Immature natural killer cell (primary cell): ENCODE results near the gene ZNF227. TPM values are rescaled to one million over a fixed set of nuclear protein-coding genes. Genes with fewer than 3 reads are reported as not detected.
"Not testable (repeated sequence)": the region's sequence is repeated elsewhere in the genome, so short reads cannot be mapped to it uniquely, and the experiment has no call there.

Experiments
- DNase-seq, 3 donors: peaks; one replicate each; pipeline ENCODE4 v3.0.0; 2022; ENCODE audit warnings: mixed read lengths in 1 of 3
- H3K27ac Mint-ChIP-seq, 6 donors: one replicate each; pipeline ENCODE4 v1.8.0; 2020; ENCODE audit warnings: mixed read lengths in 6 of 6, mild to moderate bottlenecking in 5 of 6, inconsistent platforms in 4 of 6, moderate library complexity in 3 of 6
- H3K27me3 Mint-ChIP-seq, 3 donors: one replicate each; pipeline ENCODE4 v1.8.0; 2020 to 2021; ENCODE audit warnings: low read depth in 3 of 3, mild to moderate bottlenecking in 3 of 3, mixed read lengths in 3 of 3, moderate library complexity in 3 of 3, inconsistent platforms in 1 of 3
- H3K36me3 Mint-ChIP-seq, 3 donors: one replicate each; pipeline ENCODE4 v1.8.0; 2020; ENCODE audit warnings: mixed read lengths in 3 of 3, inconsistent platforms in 2 of 3, mild to moderate bottlenecking in 2 of 3
- H3K4me1 Mint-ChIP-seq, 2 donors: one replicate each; pipeline ENCODE4 v1.8.0; 2020; ENCODE audit warnings: inconsistent platforms in 2 of 2, mild to moderate bottlenecking in 2 of 2, mixed read lengths in 2 of 2, moderate library complexity in 1 of 2
- H3K4me3 Mint-ChIP-seq, 5 donors: one replicate each; pipeline ENCODE4 v1.8.0; 2020; ENCODE audit warnings: mild to moderate bottlenecking in 5 of 5, mixed read lengths in 5 of 5, inconsistent platforms in 3 of 5, moderate library complexity in 3 of 5
- H3K9me3 Mint-ChIP-seq, 6 donors: one replicate each; pipeline ENCODE4 v1.8.0; 2020; ENCODE audit warnings: mild to moderate bottlenecking in 6 of 6, mixed read lengths in 6 of 6, inconsistent platforms in 4 of 6, moderate library complexity in 3 of 6
- polyA plus RNA-seq, 3 donors: library from polyadenylated mRNA; unstranded; fragments of 300-500 nt; fragmentation: Illumina TruSeq; gene quantifications; one replicate each; pipeline ENCODE4 v1.2.3, GENCODE V29; 2021

Gene ZNF227
- polyA plus RNA-seq, 3 donors from 2014 or later: 6.5 to 15.4 (median 12.8) TPM

- Mint-ChIP-seq H3K9me3 (peaks cover 17 to 43% (median 29%) of the 10 kb centered on the region in 6 donors), H3K4me1 (peaks cover 11 to 17% of the 10 kb centered on the region in 2 donors), H3K36me3 (peaks cover 4 to 16% (median 9%) of the 10 kb centered on the region in 3 donors), H3K27me3 (peaks cover 9 to 24% (median 24%) of the 10 kb centered on the region in 3 donors)
- H3K4me3 Mint-ChIP-seq, H3K27ac Mint-ChIP-seq, DNase-seq: not testable (repeated sequence)
Observed at GRCh38 chr19:44203877-44204276, 8.5 kb upstream of the ZNF227 start.

- peaks cover 11 to 17% of the 10 kb centered on the region in 2 donors for H3K4me1 Mint-ChIP-seq
- H3K9me3 Mint-ChIP-seq: peaks cover 13 to 39% (median 25%) of the 10 kb centered on the region in 6 donors
- H3K36me3 Mint-ChIP-seq: peaks cover 4 to 16% (median 9%) of the 10 kb centered on the region in 3 donors
- no peak for DNase-seq
- peaks cover 9 to 22% (median 21%) of the 10 kb centered on the region in 3 donors for H3K27me3 Mint-ChIP-seq
- no peak overlapping the region for H3K4me3 Mint-ChIP-seq
- no peak overlapping the region for H3K27ac Mint-ChIP-seq
Observed at GRCh38 chr19:44204772-44205171, 7.6 kb upstream of the ZNF227 start.

GRCh38 chr19:44207126-44207803 is 5.1 kb upstream of the ZNF227 start:
- Mint-ChIP-seq H3K4me1 (peaks cover 13 to 20% of the 10 kb centered on the region in 2 donors), H3K27me3 (peaks cover 7 to 21% (median 11%) of the 10 kb centered on the region in 3 donors), H3K9me3 (peaks cover 7 to 34% (median 23%) of the 10 kb centered on the region in 6 donors), H3K36me3 (peaks cover 4 to 16% (median 9%) of the 10 kb centered on the region in 3 donors), H3K4me3 (peak overlapping the region; percentile 87 to 96 (median 91)), H3K27ac (peak overlapping the region; percentile 87 to 96 (median 90))
- peak; percentile 75 to 79 (median 77) for DNase-seq

GRCh38 chr19:44212866-44213346 is 574 bp downstream of the ZNF227 start:
- peaks cover 0 to 5% (median 0%) of the 10 kb centered on the region in 6 donors for H3K9me3 Mint-ChIP-seq
- H3K4me1 Mint-ChIP-seq: peaks cover 26 to 50% of the 10 kb centered on the region in 2 donors
- H3K36me3 Mint-ChIP-seq: peaks cover 18 to 22% (median 19%) of the 10 kb centered on the region in 3 donors
- peak overlapping the region; percentile 91 to 99 (median 99) for H3K4me3 Mint-ChIP-seq
- H3K27ac Mint-ChIP-seq: peak overlapping the region; percentile 92 to 98 (median 94)
- no peak for DNase-seq
- H3K27me3 Mint-ChIP-seq: no peaks in the 10 kb centered on the region

GRCh38 chr19:44219926-44220325 is 7.6 kb downstream of the ZNF227 start:
- not testable (repeated sequence) for H3K4me3 Mint-ChIP-seq
- Mint-ChIP-seq H3K36me3 (peaks cover 40 to 57% (median 49%) of the 10 kb centered on the region in 3 donors), H3K4me1 (peaks cover 15 to 30% of the 10 kb centered on the region in 2 donors)

GRCh38 chr19:44220761-44221160 is 8.4 kb downstream of the ZNF227 start:
- not testable (repeated sequence) for H3K4me3 Mint-ChIP-seq, H3K27ac Mint-ChIP-seq, H3K27me3 Mint-ChIP-seq, DNase-seq
- Mint-ChIP-seq H3K36me3 (peaks cover 37 to 58% (median 49%) of the 10 kb centered on the region in 3 donors), H3K9me3 (peaks cover 7 to 22% (median 11%) of the 10 kb centered on the region in 6 donors), H3K4me1 (peaks cover 13 to 22% of the 10 kb centered on the region in 2 donors)

More at GRCh38 chr19:44219926-44220325, 7.6 kb downstream of the ZNF227 start:
- not testable (repeated sequence) for H3K27ac Mint-ChIP-seq, H3K27me3 Mint-ChIP-seq, DNase-seq
- peaks cover 5 to 16% (median 8%) of the 10 kb centered on the region in 6 donors for H3K9me3 Mint-ChIP-seq

- not testable (repeated sequence) for H3K27ac Mint-ChIP-seq, H3K27me3 Mint-ChIP-seq, H3K4me3 Mint-ChIP-seq, DNase-seq
- Mint-ChIP-seq H3K9me3 (peaks cover 7 to 25% (median 13%) of the 10 kb centered on the region in 6 donors), H3K36me3 (peaks cover 38 to 58% (median 49%) of the 10 kb centered on the region in 3 donors), H3K4me1 (peaks cover 13 to 18% of the 10 kb centered on the region in 2 donors)
Observed at GRCh38 chr19:44221291-44221690, 9.0 kb downstream of the ZNF227 start.

GRCh38 chr19:44228318-44228717 is 16.0 kb downstream of the ZNF227 start:
- H3K4me1 Mint-ChIP-seq: peaks cover 0 to 3% of the 10 kb centered on the region in 2 donors
- H3K36me3 Mint-ChIP-seq: peaks cover 56 to 82% (median 77%) of the 10 kb centered on the region in 3 donors
- DNase-seq: no peak
- H3K9me3 Mint-ChIP-seq: peaks cover 15 to 68% (median 50%) of the 10 kb centered on the region in 6 donors
- no peak overlapping the region for H3K4me3 Mint-ChIP-seq
- no peak overlapping the region for H3K27ac Mint-ChIP-seq
- H3K27me3 Mint-ChIP-seq: no peaks in the 10 kb centered on the region

GRCh38 chr19:44232867-44233266 is 20.5 kb downstream of the ZNF227 start:
- H3K27me3 Mint-ChIP-seq: peaks cover 0 to 4% (median 4%) of the 10 kb centered on the region in 3 donors
- H3K4me3 Mint-ChIP-seq: no peak overlapping the region
- no peak overlapping the region for H3K27ac Mint-ChIP-seq
- H3K9me3 Mint-ChIP-seq: peaks cover 32 to 90% (median 73%) of the 10 kb centered on the region in 6 donors
- DNase-seq: no peak
- peaks cover 86 to 93% (median 92%) of the 10 kb centered on the region in 3 donors for H3K36me3 Mint-ChIP-seq
- no peaks in the 10 kb centered on the region for H3K4me1 Mint-ChIP-seq

- no peak for DNase-seq
- Mint-ChIP-seq H3K36me3 (peaks cover 68 to 74% (median 73%) of the 10 kb centered on the region in 3 donors), H3K9me3 (peaks cover 40 to 97% (median 81%) of the 10 kb centered on the region in 6 donors), H3K4me3 (no peak overlapping the region), H3K4me1 (no peaks in the 10 kb centered on the region), H3K27ac (no peak overlapping the region), H3K27me3 (peaks cover 0 to 5% (median 4%) of the 10 kb centered on the region in 3 donors)
Observed at GRCh38 chr19:44236384-44236783, 24.1 kb downstream of the ZNF227 start.

- not testable (repeated sequence) for H3K4me1 Mint-ChIP-seq, H3K4me3 Mint-ChIP-seq, H3K27me3 Mint-ChIP-seq, DNase-seq, H3K27ac Mint-ChIP-seq
- Mint-ChIP-seq H3K9me3 (peaks cover 66 to 100% (median 91%) of the 10 kb centered on the region in 6 donors), H3K36me3 (peaks cover 42 to 64% (median 62%) of the 10 kb centered on the region in 3 donors)
Observed at GRCh38 chr19:44252332-44252731, 40.0 kb downstream of the ZNF227 start.

- not testable (repeated sequence) for H3K27ac Mint-ChIP-seq, H3K4me3 Mint-ChIP-seq, H3K4me1 Mint-ChIP-seq, H3K27me3 Mint-ChIP-seq, DNase-seq
- Mint-ChIP-seq H3K36me3 (peaks cover 35 to 70% (median 63%) of the 10 kb centered on the region in 3 donors), H3K9me3 (peaks cover 70 to 100% (median 94%) of the 10 kb centered on the region in 6 donors)
Observed at GRCh38 chr19:44253392-44253791, 41.1 kb downstream of the ZNF227 start.

- peaks cover 69 to 99% (median 91%) of the 10 kb centered on the region in 6 donors for H3K9me3 Mint-ChIP-seq
- H3K27me3 Mint-ChIP-seq: peaks cover 0 to 2% (median 1%) of the 10 kb centered on the region in 3 donors
- H3K36me3 Mint-ChIP-seq: peaks cover 38 to 63% (median 59%) of the 10 kb centered on the region in 3 donors
Observed at GRCh38 chr19:44254496-44254895, 42.2 kb downstream of the ZNF227 start.

More at GRCh38 chr19:44254496-44254895, 42.2 kb downstream of the ZNF227 start:
- no peak overlapping the region for H3K4me3 Mint-ChIP-seq
- H3K27ac Mint-ChIP-seq: no peak overlapping the region
- no peak for DNase-seq
- no peaks in the 10 kb centered on the region for H3K4me1 Mint-ChIP-seq
